ENCODE data around the gene NFIX. TPM values are rescaled to one million over a fixed set of nuclear protein-coding genes. Genes with fewer than 3 reads are reported as not detected.

NFIX gene
- total RNA-seq, 4 donors from 2014 or later = 27.4 to 381 (median 78.4) TPM

DNA sequence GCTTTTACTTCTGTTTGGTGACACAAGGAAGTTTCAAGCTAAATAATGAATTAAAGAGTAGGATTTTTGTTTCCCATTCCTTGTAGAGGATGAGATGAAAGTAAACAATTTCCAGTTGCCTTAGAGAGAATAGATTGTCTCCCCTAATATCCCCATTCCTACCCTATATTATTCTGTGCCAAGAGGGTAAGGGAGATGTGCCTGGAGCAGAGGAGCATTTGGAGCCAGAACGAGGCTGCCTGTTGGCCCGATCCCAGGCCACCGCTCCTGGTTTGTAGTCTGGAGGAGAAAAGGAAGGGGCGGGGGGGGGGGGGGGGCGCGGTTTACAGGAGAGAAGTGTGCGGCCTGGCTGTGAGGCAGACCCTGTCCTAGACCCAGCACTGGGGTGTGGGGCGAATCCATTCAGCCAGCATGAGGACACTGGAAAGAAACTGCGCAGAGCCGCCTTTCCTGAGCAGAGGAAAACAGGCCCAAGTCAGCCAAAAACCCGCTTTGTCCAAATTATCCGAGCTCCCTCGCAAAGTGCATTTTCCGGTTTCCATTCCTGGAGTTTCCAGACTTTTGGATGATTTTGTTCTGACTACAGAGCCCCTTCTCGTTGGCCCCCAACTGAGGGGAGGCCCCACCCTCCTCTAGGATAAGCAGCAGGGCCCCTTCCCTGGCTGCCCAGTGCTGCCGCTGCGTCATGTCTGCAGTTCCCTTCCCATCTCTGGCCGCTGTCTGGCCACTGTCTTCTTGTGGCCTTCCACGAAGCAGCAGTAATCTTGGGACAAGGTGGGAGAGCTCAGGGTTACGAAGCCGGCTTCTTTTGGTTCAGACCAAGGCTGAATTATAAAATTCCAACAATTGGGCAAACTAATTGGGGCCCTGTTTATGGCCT, 23.0 kb downstream of the NFIX start:
- H3K27me3 ChIP-seq = no peaks in the 10 kb centered on the region
- TF ChIP-seq POLR2A (IDR thresholded peaks at IDR 0.05) (peak in 1 of 2 donors; percentile 7), CTCF (IDR thresholded peaks at IDR 0.05) (no peak)
- intact Hi-C loops (cut with DNase I; ENCODE audit: low total_unique reads) = no loop called here
- H3K27ac ChIP-seq = peak overlapping the region; percentile 95 to 99
- peak; percentile 84 to 86 for DNase-seq
- no peaks in the 10 kb centered on the region for H3K9me3 ChIP-seq
- no peaks in the 10 kb centered on the region for H3K36me3 ChIP-seq
- peak overlapping the region; percentile 1 to 29 for H3K4me3 ChIP-seq
- H3K4me1 ChIP-seq = peaks cover 8 to 28% of the 10 kb centered on the region in 2 donors

- no peaks in the 10 kb centered on the region for H3K27me3 ChIP-seq
- peak overlapping the region; percentile 95 to 99 for H3K27ac ChIP-seq
- DNase-seq = no peak
- H3K9me3 ChIP-seq = no peaks in the 10 kb centered on the region
- H3K4me1 ChIP-seq = peaks cover 8 to 28% of the 10 kb centered on the region in 2 donors
- intact Hi-C loops (cut with DNase I; ENCODE audit: low total_unique reads) = no loop called here
- H3K4me3 ChIP-seq = no peak overlapping the region
- TF ChIP-seq CTCF (IDR thresholded peaks at IDR 0.05) (no peak), POLR2A (IDR thresholded peaks at IDR 0.05) (no peak)
- no peaks in the 10 kb centered on the region for H3K36me3 ChIP-seq
These were observed 24.1 kb downstream of the NFIX start for GRCh38 chr19:13019332-13019731.

DNA sequence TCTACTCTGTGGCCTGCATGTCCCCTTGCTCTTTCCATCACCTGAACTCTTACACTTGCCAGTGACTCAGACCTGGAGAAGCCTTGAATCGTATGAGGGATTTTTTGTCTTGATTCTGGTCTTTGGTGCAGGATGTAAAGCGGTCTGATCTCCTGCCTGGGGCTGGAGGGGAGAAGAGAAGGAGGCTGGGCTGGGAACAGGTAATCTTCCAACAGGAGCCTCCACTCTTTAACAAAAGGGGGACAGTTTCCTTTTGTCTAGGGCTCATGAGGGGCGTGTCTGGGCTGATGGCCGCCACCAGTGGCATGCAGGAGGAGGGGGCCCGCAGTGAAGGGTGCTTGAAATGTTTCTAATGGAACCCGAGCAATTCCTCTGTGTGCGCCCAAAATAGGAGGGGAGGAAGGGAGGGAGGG, 24.7 kb downstream of the NFIX start:
- peaks cover 8 to 28% of the 10 kb centered on the region in 2 donors for H3K4me1 ChIP-seq
- TF ChIP-seq CTCF (IDR thresholded peaks at IDR 0.05) = no peak
- no peak for TF ChIP-seq POLR2A (IDR thresholded peaks at IDR 0.05)
- H3K9me3 ChIP-seq = no peaks in the 10 kb centered on the region
- H3K27me3 ChIP-seq = no peaks in the 10 kb centered on the region
- intact Hi-C loops (cut with DNase I; ENCODE audit: low total_unique reads) = no loop called here
- peak overlapping the region; percentile 95 to 99 for H3K27ac ChIP-seq
- no peak overlapping the region for H3K4me3 ChIP-seq
- peak in 1 of 2 donors; percentile 20 for DNase-seq
- no peaks in the 10 kb centered on the region for H3K36me3 ChIP-seq

DNA sequence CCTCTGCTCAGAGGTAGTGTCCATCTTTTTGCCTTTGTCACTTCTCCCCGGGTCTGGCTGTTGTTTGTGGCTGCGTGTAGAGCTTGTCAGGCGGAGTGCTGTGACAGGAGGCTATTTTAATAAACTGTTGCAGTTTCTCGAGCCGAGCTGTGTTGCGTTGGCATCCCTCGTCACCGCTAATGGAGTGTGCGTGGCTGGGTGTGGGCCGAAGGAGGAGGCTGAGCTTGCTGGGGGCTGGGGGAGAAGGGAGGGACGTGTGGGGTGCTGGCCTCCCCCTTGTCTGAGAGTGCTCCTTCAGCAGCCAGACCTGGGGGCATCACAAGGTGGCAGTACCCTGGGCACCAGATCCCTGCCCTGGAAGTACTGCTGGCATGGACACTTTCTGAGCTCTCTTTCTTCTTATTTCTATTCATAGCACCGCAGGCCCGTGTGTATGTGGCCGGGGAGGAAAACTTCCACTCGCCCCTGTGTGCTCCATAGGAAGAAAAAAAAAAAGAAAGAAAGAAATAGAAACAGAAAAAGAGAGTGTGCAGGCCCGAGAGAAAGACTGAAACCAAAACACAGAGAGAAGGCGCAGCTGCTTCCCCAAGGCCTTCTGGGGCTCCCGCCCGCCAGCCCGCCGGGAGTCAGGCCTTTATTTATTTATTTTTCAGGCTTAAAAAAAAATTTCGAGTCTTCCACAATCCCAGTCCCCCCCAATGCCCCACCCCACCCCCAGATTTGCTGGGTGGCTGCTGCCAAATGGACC, 27.0 kb downstream of the NFIX start:
- H3K9me3 ChIP-seq = no peaks in the 10 kb centered on the region
- H3K27me3 ChIP-seq = no peaks in the 10 kb centered on the region
- no peaks in the 10 kb centered on the region for H3K36me3 ChIP-seq
- peaks cover 8 to 27% of the 10 kb centered on the region in 2 donors for H3K4me1 ChIP-seq
- intact Hi-C loops (cut with DNase I; ENCODE audit: low total_unique reads) = no loop called here
- H3K27ac ChIP-seq = peak overlapping the region; percentile 95 to 99
- TF ChIP-seq CTCF (IDR thresholded peaks at IDR 0.05) (no peak), POLR2A (IDR thresholded peaks at IDR 0.05) (no peak)
- peak overlapping the region; percentile 33 to 40 for H3K4me3 ChIP-seq
- peak; percentile 59 to 62 for DNase-seq
